H9 (cell line): ENCODE measurements around the gene SOCS1. TPM values are rescaled to one million over a fixed set of nuclear protein-coding genes. Genes with fewer than 3 reads are reported as not detected.

Experiments
- DNase-seq: peaks from one replicate; pipeline ENCODE4 v3.0.0-alpha.2; 2017
- H2AFZ ChIP-seq: one replicate; pipeline ENCODE4 v1.6.1; 2013; ENCODE audit warnings: mild to moderate bottlenecking, low read length, control low read depth, moderate library complexity
- H2AK5ac ChIP-seq: 2 replicates; pipeline ENCODE4 v1.6.1; 2013; ENCODE audit warnings: low read length, control low read depth, mixed read lengths; ENCODE audit not compliant: insufficient read length
- H2BK120ac ChIP-seq: one replicate; pipeline ENCODE4 v1.6.1; 2013; ENCODE audit warnings: low read depth, mild to moderate bottlenecking, low read length, control low read depth, inconsistent platforms; ENCODE audit not compliant: poor library complexity, severe bottlenecking
- H2BK12ac ChIP-seq: 2 replicates; pipeline ENCODE4 v1.6.1; 2013; ENCODE audit warnings: low read length, control low read depth, mixed read lengths, low read depth; ENCODE audit not compliant: insufficient read length
- H2BK15ac ChIP-seq: 2 replicates; pipeline ENCODE4 v1.6.1; 2013; ENCODE audit warnings: low read depth, low read length, control low read depth
- H2BK20ac ChIP-seq: one replicate; pipeline ENCODE4 v1.6.1; 2013; ENCODE audit warnings: low read depth, mild to moderate bottlenecking, low read length, control low read depth, inconsistent platforms; ENCODE audit not compliant: poor library complexity, severe bottlenecking
- H2BK5ac ChIP-seq: 2 replicates; pipeline ENCODE4 v1.6.1; 2013; ENCODE audit warnings: low read length, control low read depth, mixed read lengths; ENCODE audit not compliant: insufficient read length
- H3K14ac ChIP-seq: 2 replicates; pipeline ENCODE4 v1.6.1; 2013; ENCODE audit warnings: low read length, control low read depth; ENCODE audit not compliant: insufficient read depth
- H3K18ac ChIP-seq: 2 replicates; pipeline ENCODE4 v1.6.1; 2013; ENCODE audit warnings: low read depth, mild to moderate bottlenecking, mixed read lengths, low read length, control low read depth; ENCODE audit not compliant: insufficient read length
- H3K23ac ChIP-seq: 2 replicates; pipeline ENCODE4 v1.6.1; 2013; ENCODE audit warnings: low read length, control low read depth, mixed read lengths, low read depth; ENCODE audit not compliant: insufficient read length
- H3K23me2 ChIP-seq: 2 replicates; pipeline ENCODE4 v1.6.1; 2013; ENCODE audit warnings: low read depth, mild to moderate bottlenecking, mixed read lengths, low read length, control low read depth; ENCODE audit not compliant: insufficient read length, poor library complexity, severe bottlenecking
- H3K27ac ChIP-seq: 2 replicates; pipeline ENCODE4 v1.5.1; 2013; ENCODE audit warnings: low read length, control low read depth, mixed read lengths, low read depth; ENCODE audit not compliant: insufficient read length
- H3K27me3 ChIP-seq: 2 replicates; pipeline ENCODE4 v1.6.1; 2013; ENCODE audit warnings: low read length, control low read depth, inconsistent platforms; ENCODE audit not compliant: insufficient read depth
- H3K4ac ChIP-seq: 2 replicates; pipeline ENCODE4 v1.6.1; 2013; ENCODE audit warnings: low read depth, mild to moderate bottlenecking, control low read depth, inconsistent platforms, low read length, moderate library complexity
- H3K4me1 ChIP-seq: 2 replicates; pipeline ENCODE4 v1.6.1; 2013; ENCODE audit warnings: low read length, control low read depth, inconsistent platforms; ENCODE audit not compliant: insufficient read depth
- H3K4me2 ChIP-seq: 2 replicates; pipeline ENCODE4 v1.6.1; 2013; ENCODE audit warnings: low read length, control low read depth, mixed read lengths; ENCODE audit not compliant: insufficient read length, insufficient read depth
- H3K56ac ChIP-seq: 2 replicates; pipeline ENCODE4 v1.6.1; 2013; ENCODE audit warnings: low read depth, mild to moderate bottlenecking, mixed read lengths, low read length, control low read depth; ENCODE audit not compliant: insufficient read length
- H3K79me1 ChIP-seq: 2 replicates; pipeline ENCODE4 v1.6.1; 2013; ENCODE audit warnings: low read depth, mild to moderate bottlenecking, moderate library complexity, low read length, control low read depth, inconsistent platforms; ENCODE audit not compliant: insufficient read depth, poor library complexity, severe bottlenecking
- H3K79me2 ChIP-seq: 2 replicates; pipeline ENCODE4 v1.6.1; 2013; ENCODE audit warnings: low read length, control low read depth, inconsistent platforms; ENCODE audit not compliant: insufficient read depth
- H3K9ac ChIP-seq: 2 replicates; pipeline ENCODE4 v1.6.1; 2013; ENCODE audit warnings: low read length, control low read depth, mixed read lengths; ENCODE audit not compliant: insufficient read length; ENCODE audit errors: extremely low read depth
- H3K9me3 ChIP-seq: one replicate; pipeline ENCODE4 v1.6.1; 2013; ENCODE audit warnings: low read depth, low read length, inconsistent platforms; ENCODE audit not compliant: control insufficient read depth
- H3T11ph ChIP-seq: one replicate; pipeline ENCODE4 v1.6.1; 2013; ENCODE audit warnings: mild to moderate bottlenecking, low read length, control low read depth, inconsistent platforms
- H4K20me1 ChIP-seq: one replicate; pipeline ENCODE4 v1.6.1; 2013; ENCODE audit not compliant: control insufficient read depth, insufficient read length, insufficient read depth
- H4K5ac ChIP-seq: 2 replicates; pipeline ENCODE4 v1.6.1; 2013; ENCODE audit warnings: low read depth, mild to moderate bottlenecking, mixed read lengths, low read length, control low read depth; ENCODE audit not compliant: insufficient read length
- H4K8ac ChIP-seq: replicated peaks from 2 replicates; pipeline ENCODE4 v1.6.1; 2013; ENCODE audit warnings: low read length, control low read depth, mixed read lengths, low read depth; ENCODE audit not compliant: insufficient read length
- H4K91ac ChIP-seq: 2 replicates; pipeline ENCODE4 v1.6.1; 2013; ENCODE audit warnings: low read depth, mild to moderate bottlenecking, moderate library complexity, mixed read lengths, low read length, control low read depth; ENCODE audit not compliant: insufficient read length
- H3K27ac Mint-ChIP-seq, 3 experiments: 2 replicates in 2 of 3; 3 replicates in 1 of 3; pipeline ENCODE4 v1.8.0; 2020 to 2021; ENCODE audit warnings: mixed read lengths in 3 of 3, mild to moderate bottlenecking in 1 of 3, moderate library complexity in 1 of 3
- H3K27me3 Mint-ChIP-seq: 2 replicates; pipeline ENCODE4 v1.8.0; 2021; ENCODE audit warnings: low read depth, mild to moderate bottlenecking, moderate library complexity, mixed read lengths
- H3K36me3 Mint-ChIP-seq, 3 experiments: 2 replicates in 2 of 3; 3 replicates in 1 of 3; pipeline ENCODE4 v1.8.0; 2020 to 2021; ENCODE audit warnings: low read depth in 3 of 3, mixed read lengths in 3 of 3; ENCODE audit not compliant: insufficient read depth in 1 of 3
- H3K4me1 Mint-ChIP-seq, 2 experiments: 2 replicates each; pipeline ENCODE4 v1.8.0; 2020; ENCODE audit warnings: mixed read lengths in 2 of 2
- H3K4me3 Mint-ChIP-seq, 2 experiments: 2 replicates in 1 of 2; 3 replicates in 1 of 2; pipeline ENCODE4 v1.8.0; 2020 to 2021; ENCODE audit warnings: mild to moderate bottlenecking in 2 of 2, mixed read lengths in 2 of 2, moderate library complexity in 1 of 2
- H3K9me3 Mint-ChIP-seq, 2 experiments: 2 replicates in 1 of 2; 3 replicates in 1 of 2; pipeline ENCODE4 v1.8.0; 2020; ENCODE audit warnings: mild to moderate bottlenecking in 2 of 2, mixed read lengths in 2 of 2, moderate library complexity in 1 of 2
- CTCF ChIP-seq: fragments of 200-600 bp; sonication (generic); conservative IDR thresholded peaks from 3 replicates; pipeline ENCODE4 v1.8.0; 2021; ENCODE audit warnings: antibody characterized with exemption, mild to moderate bottlenecking
- WGBS: extraction: QIAGEN DNeasy Blood & Tissue Kit; methylation state at CpG from one replicate; pipeline ENCODE4 v1.1.7; 2013; ENCODE audit warnings: missing lambda C conversion rate, low lambda C conversion rate, mixed read lengths; ENCODE audit not compliant: insufficient read length; ENCODE audit errors: extremely low coverage; 5-methylcytosine and 5-hydroxymethylcytosine counted together
- total RNA-seq: library from RNA; stranded (reverse); gene quantifications from 2 replicates; pipeline ENCODE4 v1.2.1, GENCODE V29; 2021

Gene SOCS1
- total RNA-seq, 1 experiment from 2014 or later = 11.0 TPM

- Histone ChIP-seq H3K79me2 (no peaks in the 10 kb centered on the region), H3K9ac (no peak within 1 kb of the TSS), H3K27ac (no peak within 1 kb of the TSS), H3K79me1 (no peaks in the 10 kb centered on the region), H2BK15ac (no peak within 1 kb of the TSS; the same call in 1 of the 2 replicates), H2BK20ac (no peak within 1 kb of the TSS), H4K5ac (no peak within 1 kb of the TSS), H3K23ac (no peak within 1 kb of the TSS), H4K91ac (no peak within 1 kb of the TSS), H3K23me2 (no peaks in the 10 kb centered on the region), H4K8ac (no peak within 1 kb of the TSS), H3K14ac (no peak within 1 kb of the TSS), H3K18ac (peak within 1 kb of the TSS; percentile 5), H3K4ac (no peak within 1 kb of the TSS), H3K9me3 (no peaks in the 10 kb centered on the region), H2BK5ac (no peak within 1 kb of the TSS), H2BK120ac (no peak within 1 kb of the TSS), H2AK5ac (no peak within 1 kb of the TSS), H2AFZ (no peak within 1 kb of the TSS), H2BK12ac (no peak within 1 kb of the TSS), H3K56ac (no peak within 1 kb of the TSS), H4K20me1 (no peaks in the 10 kb centered on the region), H3K4me1 (no peaks in the 10 kb centered on the region), H3T11ph (no peak within 1 kb of the TSS), H3K27me3 (no peaks in the 10 kb centered on the region), H3K4me2 (no peak within 1 kb of the TSS)
- no peak for TF ChIP-seq CTCF
- H3K27me3 Mint-ChIP-seq = peaks cover 2% of the 10 kb centered on the region
- H3K9me3 Mint-ChIP-seq = peaks cover 0 to 7% of the 10 kb centered on the region in 2 experiments; a peak in 3 of 5 replicates
- DNase-seq = no peak
- H3K27ac Mint-ChIP-seq = peak within 1 kb of the TSS in 1 of 3 experiments; percentile 11; a peak in 2 of 7 replicates
- peaks cover 6 to 10% of the 10 kb centered on the region in 2 experiments for H3K4me1 Mint-ChIP-seq
- no CpG with 5 or more reads among the region's 30 CpGs for WGBS
- H3K36me3 Mint-ChIP-seq = no peaks in the 10 kb centered on the region
- no peak within 1 kb of the TSS for H3K4me3 Mint-ChIP-seq
Measured at GRCh38 chr16:11272921-11273720, 17.1 kb upstream of the SOCS1 start, which contains the start of gene PRM3. PRM3 (minus strand) TSS chr16:11273629; CDS start chr16:11273595, 34 bp downstream.
